ENCODE data around the gene KANK4.

Gene KANK4

GRCh38 chr1:62364721-62365120 is 45.5 kb upstream of the KANK4 start:
- TF ChIP-seq EZH2phosphoT487 (IDR thresholded peaks at IDR 0.05; ENCODE audit: borderline replicate concordance) (no peak), CTCF (conservative IDR thresholded peaks at IDR 0.05; ENCODE audit: low read length) (no peak)
- Histone ChIP-seq H3K79me2 (ENCODE audit: insufficient read depth, low read length) (no peaks in the 10 kb centered on the region), H3K4me1 (ENCODE audit: insufficient read depth, low read length, poor library complexity, severe bottlenecking) (no peaks in the 10 kb centered on the region), H3K36me3 (ENCODE audit: insufficient read depth, low read length) (no peaks in the 10 kb centered on the region), H3F3A (ENCODE audit: low read depth) (no peaks in the 10 kb centered on the region), H3K9me3 (ENCODE audit: insufficient read depth, low read depth, low read length) (no peaks in the 10 kb centered on the region), H2AFZ (ENCODE audit: low read length) (no peak overlapping the region), H3K9ac (ENCODE audit: low read depth, low read length, poor library complexity, severe bottlenecking) (no peak overlapping the region), H4K20me1 (ENCODE audit: insufficient read depth, low read length, poor library complexity, severe bottlenecking) (no peaks in the 10 kb centered on the region), H3K4me2 (ENCODE audit: low read depth, low read length, poor library complexity, severe bottlenecking) (no peak overlapping the region), H3K9me2 (replicated peaks; ENCODE audit: low read depth, low read length) (no peaks in the 10 kb centered on the region; the same call in 1 of the 2 replicates), H3K27me3 (ENCODE audit: insufficient read depth, low read length, poor library complexity, severe bottlenecking) (peaks cover 5% of the 10 kb centered on the region), H3K4me3 (ENCODE audit: low read length, poor library complexity, severe bottlenecking) (no peak overlapping the region)

DNA sequence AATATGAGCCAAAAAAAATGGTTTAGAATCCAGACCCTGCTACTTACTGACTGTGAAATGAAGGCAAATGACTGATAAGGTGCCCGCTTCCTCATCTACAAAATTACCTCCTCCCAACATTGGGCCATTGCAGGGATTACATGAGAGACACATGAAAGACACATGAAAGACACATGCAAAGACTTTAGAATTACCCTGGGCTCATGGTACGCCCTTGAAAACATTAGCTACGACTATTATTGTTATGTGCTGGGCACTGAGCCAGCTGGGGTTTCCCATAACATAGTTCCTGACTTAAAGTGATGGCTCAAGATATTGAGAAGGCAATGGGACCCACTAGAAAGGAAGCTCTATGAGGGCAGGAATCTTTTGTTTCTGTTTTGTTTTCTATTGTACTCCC is 43.7 kb upstream of the KANK4 start:
- Histone ChIP-seq H3K9me3 (ENCODE audit: insufficient read depth, low read depth, low read length) (no peaks in the 10 kb centered on the region), H3K36me3 (ENCODE audit: insufficient read depth, low read length) (no peaks in the 10 kb centered on the region), H2AFZ (ENCODE audit: low read length) (no peak overlapping the region), H3K27me3 (ENCODE audit: insufficient read depth, low read length, poor library complexity, severe bottlenecking) (no peaks in the 10 kb centered on the region), H3K9ac (ENCODE audit: low read depth, low read length, poor library complexity, severe bottlenecking) (no peak overlapping the region), H4K20me1 (ENCODE audit: insufficient read depth, low read length, poor library complexity, severe bottlenecking) (no peaks in the 10 kb centered on the region), H3K9me2 (replicated peaks; ENCODE audit: low read depth, low read length) (no peaks in the 10 kb centered on the region), H3F3A (ENCODE audit: low read depth) (no peaks in the 10 kb centered on the region), H3K4me3 (ENCODE audit: low read length, poor library complexity, severe bottlenecking) (no peak overlapping the region), H3K79me2 (ENCODE audit: insufficient read depth, low read length) (no peaks in the 10 kb centered on the region), H3K4me1 (ENCODE audit: insufficient read depth, low read length, poor library complexity, severe bottlenecking) (no peaks in the 10 kb centered on the region), H3K4me2 (ENCODE audit: low read depth, low read length, poor library complexity, severe bottlenecking) (no peak overlapping the region)
- TF ChIP-seq CTCF (conservative IDR thresholded peaks at IDR 0.05; ENCODE audit: low read length) (no peak), EZH2phosphoT487 (IDR thresholded peaks at IDR 0.05; ENCODE audit: borderline replicate concordance) (no peak)

DNA sequence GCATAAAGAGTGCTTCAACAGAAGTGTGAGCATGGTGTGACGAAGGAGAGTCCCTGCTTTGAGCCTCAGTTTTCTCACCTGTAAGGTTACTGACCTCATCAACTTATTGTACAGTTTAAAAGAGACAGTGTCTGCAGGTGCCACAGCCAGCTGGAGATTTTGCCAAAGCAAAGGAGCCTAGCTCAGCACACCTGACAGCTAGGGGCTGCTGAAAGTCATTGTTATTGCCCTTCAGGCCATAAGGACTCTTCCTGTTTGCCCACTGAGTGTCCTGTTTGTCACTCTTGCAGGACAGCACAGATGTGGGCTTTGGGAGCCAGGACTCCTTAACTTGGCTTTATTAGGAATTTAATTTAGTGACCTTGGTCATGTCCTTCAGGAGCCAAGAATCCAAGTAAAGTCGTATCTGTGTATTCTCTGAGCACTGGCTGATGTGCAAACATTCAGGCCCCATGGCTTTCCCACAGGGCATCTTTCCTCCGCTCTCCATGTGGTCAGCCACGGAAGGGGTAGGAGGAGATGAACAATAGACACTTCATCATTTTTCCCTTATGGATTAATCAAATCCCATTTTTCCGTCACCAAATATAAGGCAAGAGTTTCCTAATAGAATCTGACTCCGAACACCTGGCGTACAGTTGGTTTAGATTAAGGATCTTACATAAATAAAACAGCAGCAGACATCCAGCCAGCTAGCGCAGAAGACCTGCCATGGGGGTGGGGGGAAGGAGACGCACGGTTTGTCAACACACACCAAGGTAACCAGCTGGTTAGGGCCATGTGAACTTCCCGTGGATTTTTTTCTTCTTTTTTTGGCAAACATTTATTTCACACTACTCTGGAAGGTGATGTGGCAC is 43.1 kb upstream of the KANK4 start:
- Histone ChIP-seq H3K36me3 (ENCODE audit: insufficient read depth, low read length) (no peaks in the 10 kb centered on the region), H3K79me2 (ENCODE audit: insufficient read depth, low read length) (no peaks in the 10 kb centered on the region), H3K4me3 (ENCODE audit: low read length, poor library complexity, severe bottlenecking) (no peak overlapping the region), H3K4me2 (ENCODE audit: low read depth, low read length, poor library complexity, severe bottlenecking) (no peak overlapping the region), H3K27me3 (ENCODE audit: insufficient read depth, low read length, poor library complexity, severe bottlenecking) (no peaks in the 10 kb centered on the region), H3F3A (ENCODE audit: low read depth) (no peaks in the 10 kb centered on the region), H3K9me3 (ENCODE audit: insufficient read depth, low read depth, low read length) (no peaks in the 10 kb centered on the region), H3K9me2 (replicated peaks; ENCODE audit: low read depth, low read length) (no peaks in the 10 kb centered on the region), H3K9ac (ENCODE audit: low read depth, low read length, poor library complexity, severe bottlenecking) (no peak overlapping the region), H2AFZ (ENCODE audit: low read length) (no peak overlapping the region), H4K20me1 (ENCODE audit: insufficient read depth, low read length, poor library complexity, severe bottlenecking) (no peaks in the 10 kb centered on the region), H3K4me1 (ENCODE audit: insufficient read depth, low read length, poor library complexity, severe bottlenecking) (no peaks in the 10 kb centered on the region)
- no peak for TF ChIP-seq EZH2phosphoT487 (IDR thresholded peaks at IDR 0.05; ENCODE audit: borderline replicate concordance)
- TF ChIP-seq CTCF (conservative IDR thresholded peaks at IDR 0.05; ENCODE audit: low read length): no peak

Data from Loucy (cell line).